ENCODE results near the gene DPF3. TPM values are rescaled to one million over a fixed set of nuclear protein-coding genes. Genes with fewer than 3 reads are reported as not detected.

The DPF3 gene
- total RNA-seq, 1 experiment from 2014 or later = 0.31 TPM

GRCh38 chr14:72774141-72774540 lies 119.8 kb downstream of the DPF3 start (continued):
- TF ChIP-seq AFF4 (CRISPR knock-in tag; IDR thresholded peaks at IDR 0.05; ENCODE audit: borderline replicate concordance) (no peak), AR (CRISPR knock-in tag; IDR thresholded peaks at IDR 0.05) (no peak), SMAD4 (CRISPR knock-in tag; IDR thresholded peaks at IDR 0.05) (no peak), ZNF281 (CRISPR knock-in tag; IDR thresholded peaks at IDR 0.05) (no peak), MLX (CRISPR knock-in tag; IDR thresholded peaks at IDR 0.05) (no peak), TCF7 (CRISPR knock-in tag; IDR thresholded peaks at IDR 0.05; ENCODE audit: low read depth) (no peak), IRF2 (CRISPR knock-in tag; IDR thresholded peaks at IDR 0.05; ENCODE audit: borderline replicate concordance, low read depth) (no peak), RELA (CRISPR knock-in tag; IDR thresholded peaks at IDR 0.05; ENCODE audit: borderline replicate concordance) (no peak), CBFB (CRISPR knock-in tag; IDR thresholded peaks at IDR 0.05; ENCODE audit: low read depth) (no peak), FOXP1 (CRISPR knock-in tag; IDR thresholded peaks at IDR 0.05; ENCODE audit: borderline replicate concordance) (no peak), FOXJ3 (CRISPR knock-in tag; IDR thresholded peaks at IDR 0.05; ENCODE audit: borderline replicate concordance) (no peak)

- Mint-ChIP-seq H3K27ac (no peak overlapping the region; the same call in 1 of the 2 replicates), H3K9me3 (peaks cover 23% of the 10 kb centered on the region), H3K4me3 (no peak overlapping the region), H3K4me1 (peaks cover 8% of the 10 kb centered on the region), H3K27me3 (ENCODE audit: low read depth) (no peaks in the 10 kb centered on the region; the same call in 1 of the 2 replicates), H3K36me3 (peaks cover 15% of the 10 kb centered on the region)
- DNase-seq (ENCODE audit: low spot score) = no peak
- ChIA-PET CTCF (no interaction called here), POLR2A (no interaction called here)
- no peak for ATAC-seq
- TF ChIP-seq IRF2 (CRISPR knock-in tag; IDR thresholded peaks at IDR 0.05; ENCODE audit: borderline replicate concordance, low read depth) = no peak
- no peak for TF ChIP-seq FOXJ3 (CRISPR knock-in tag; IDR thresholded peaks at IDR 0.05; ENCODE audit: borderline replicate concordance)
- no peak for TF ChIP-seq GTF2I (CRISPR knock-in tag; conservative IDR thresholded peaks at IDR 0.05)
- no peak for TF ChIP-seq RORB (CRISPR knock-in tag; IDR thresholded peaks at IDR 0.05)
- TF ChIP-seq ZNF232 (CRISPR knock-in tag; IDR thresholded peaks at IDR 0.05) = no peak
- no peak for TF ChIP-seq ELF4 (CRISPR knock-in tag; IDR thresholded peaks at IDR 0.05; ENCODE audit: low read depth)
- TF ChIP-seq MLX (CRISPR knock-in tag; IDR thresholded peaks at IDR 0.05) = no peak
- TF ChIP-seq ZNF425 (CRISPR knock-in tag; conservative IDR thresholded peaks at IDR 0.05) = no peak
- TF ChIP-seq STAT6 (CRISPR knock-in tag; conservative IDR thresholded peaks at IDR 0.05; ENCODE audit: low read depth) = no peak
- no peak for TF ChIP-seq PRRX2 (CRISPR knock-in tag; IDR thresholded peaks at IDR 0.05)
These were observed 122.3 kb downstream of the DPF3 start for GRCh38 chr14:72771561-72771960.
